HepG2 (cell line): Measurements from ENCODE around the gene CERS5. TPM values are rescaled to one million over a fixed set of nuclear protein-coding genes. Genes with fewer than 3 reads are reported as not detected.

Source experiments
- ATAC-seq: fragments of 200-7000 bp; cut with Tn5 transposase; 3 replicates; pipeline ENCODE4 v1.9.1; 2020; ENCODE audit warnings: mild to moderate bottlenecking, moderate library complexity
- BruUV-seq: library from RNA; stranded (reverse); fragments of 400-500 nt; replicated peaks from 2 replicates; lab custom pipeline; 2021; lab: Mats Ljungman, UMichigan
- CTCF ChIA-PET: fragments of 300-600 bp; formaldehyde crosslinking; extraction: SDS; loops from one replicate; lab custom pipeline; 2021; ENCODE audit warnings: low total read pairs, inconsistent platforms, low intra/inter-chr PET ratio; lab: Yijun Ruan, JAX
- POLR2A ChIA-PET: fragments of 350-600 bp; sonication (Branson Sonifier 250); formaldehyde crosslinking; loops from one replicate; lab custom pipeline; 2020; ENCODE audit warnings: antibody characterized with exemption, inconsistent platforms; lab: Yijun Ruan, JAX
- DNase-seq: peaks from one replicate; pipeline ENCODE4 v3.0.0-alpha.2; 2015; ENCODE audit warnings: low spot score
- FAIRE-seq: peaks from 3 replicates; lab custom pipeline; 2011; peaks lifted over from hg19 to GRCh38; lab: Jason Lieb, UNC
- H2AFZ ChIP-seq: one replicate; pipeline ENCODE4 v1.6.1; 2011; ENCODE audit warnings: low read length, inconsistent platforms
- H3K27ac ChIP-seq: fragments of 300-600 bp; 3 replicates; pipeline ENCODE4 v1.8.0; 2011; ENCODE audit warnings: mixed run types, mild to moderate bottlenecking, mixed read lengths, low read length, inconsistent platforms; ENCODE audit not compliant: insufficient read depth; ENCODE audit errors: extremely low read length
- H3K27me3 ChIP-seq, 2 experiments: fragments of 200-600 bp in 1 of 2; 2 replicates in 1 of 2; 3 replicates in 1 of 2; pipeline versions ENCODE4 v1.6.0 to v1.8.0; 2011; ENCODE audit warnings: low read length in 2 of 2, mild to moderate bottlenecking in 2 of 2, moderate library complexity in 2 of 2, inconsistent platforms in 1 of 2; ENCODE audit not compliant: insufficient read depth in 2 of 2, control insufficient read depth in 1 of 2
- H3K36me3 ChIP-seq, 2 experiments: fragments of 200-600 bp in 1 of 2; replicated peaks in 1 of 2; 2 replicates in 1 of 2; 3 replicates in 1 of 2; pipeline versions ENCODE4 v1.5.1 to v1.8.0; 2011; ENCODE audit warnings: low read length in 2 of 2, inconsistent platforms in 1 of 2; ENCODE audit not compliant: insufficient read depth in 2 of 2, control insufficient read depth in 1 of 2
- H3K4me1 ChIP-seq: 2 replicates; pipeline ENCODE4 v1.5.1; 2012; ENCODE audit warnings: low read length, inconsistent platforms; ENCODE audit not compliant: insufficient read depth
- H3K4me2 ChIP-seq: 2 replicates; pipeline ENCODE4 v1.6.0; 2011; ENCODE audit warnings: low read depth, low read length, inconsistent platforms
- H3K4me3 ChIP-seq, 3 experiments: fragments of 200-600 bp in 1 of 3; sonication (generic), shearing (Covaris generic) in 1 of 3; replicated peaks in 1 of 3; 2 replicates each; pipeline ENCODE4 v1.5.1; 2011 to 2016; ENCODE audit warnings: low read length in 3 of 3, inconsistent platforms in 2 of 3, low read depth in 2 of 3, mild to moderate bottlenecking in 2 of 3, control low read depth in 1 of 3, mixed read lengths in 1 of 3; ENCODE audit not compliant: insufficient read depth in 1 of 3
- H3K79me2 ChIP-seq: one replicate; pipeline ENCODE4 v1.6.1; 2011; ENCODE audit warnings: low read length, inconsistent platforms; ENCODE audit not compliant: insufficient read depth
- H3K9ac ChIP-seq: 2 replicates; pipeline ENCODE4 v1.6.0; 2011; ENCODE audit warnings: mild to moderate bottlenecking, low read depth, low read length, inconsistent platforms; ENCODE audit not compliant: insufficient read depth
- H3K9me3 ChIP-seq: 2 replicates; pipeline ENCODE4 v1.5.1; 2012; ENCODE audit warnings: mild to moderate bottlenecking, low read length
- H4K20me1 ChIP-seq: 2 replicates; pipeline ENCODE4 v1.6.0; 2011; ENCODE audit warnings: inconsistent platforms, mild to moderate bottlenecking, low read length, moderate library complexity; ENCODE audit not compliant: insufficient read depth
- ARHGAP35 ChIP-seq: sonication (generic); formaldehyde crosslinking; IDR thresholded peaks from 2 replicates; pipeline ENCODE4 v1.9.0; 2022; ENCODE audit warnings: mild to moderate bottlenecking, inconsistent platforms, moderate library complexity, missing genetic modification reagents, borderline replicate concordance
- HNF4A ChIP-seq: sonication (generic); formaldehyde crosslinking; IDR thresholded peaks from 2 replicates; pipeline ENCODE4 v1.4.0; 2020; ENCODE audit warnings: missing genetic modification reagents
- HNRNPL ChIP-seq: fragments of 200-400 bp; formaldehyde crosslinking; IDR thresholded peaks from 2 replicates; pipeline ENCODE4 v1.6.1; 2017; ENCODE audit warnings: mild to moderate bottlenecking, low read depth, low read length
- NCOA1 ChIP-seq: sonication (generic); formaldehyde crosslinking; IDR thresholded peaks from 2 replicates; pipeline ENCODE4 v1.9.0; 2021; ENCODE audit warnings: missing genetic modification reagents
- POLR2A ChIP-seq, 2 experiments: IDR thresholded peaks; 2 replicates each; pipeline ENCODE4 v1.6.1; 2011; ENCODE audit warnings: low read depth in 2 of 2, low read length in 2 of 2, mild to moderate bottlenecking in 1 of 2, moderate library complexity in 1 of 2; ENCODE audit not compliant: insufficient read depth in 1 of 2
- SIN3B ChIP-seq: fragments of 150-350 bp; IDR thresholded peaks from 2 replicates; pipeline ENCODE4 v1.6.1; 2014; ENCODE audit warnings: low read length
- SP1 ChIP-seq, 2 experiments: fragments of 450-650 bp in 1 of 2; sonication (generic) in 1 of 2; formaldehyde crosslinking in 1 of 2; IDR thresholded peaks; 2 replicates each; pipeline versions ENCODE4 v1.4.0 to v1.6.1; 2016 to 2020; ENCODE audit warnings: missing genetic modification reagents in 1 of 2
- TEAD3 ChIP-seq: optimal IDR thresholded peaks from 2 replicates; pipeline ENCODE3; 2016; ENCODE audit warnings: borderline replicate concordance
- YEATS4 ChIP-seq: sonication (generic); formaldehyde crosslinking; IDR thresholded peaks from 2 replicates; pipeline ENCODE4 v1.4.0; 2020; ENCODE audit warnings: missing genetic modification reagents, borderline replicate concordance
- ZFY ChIP-seq: sonication (generic); formaldehyde crosslinking; IDR thresholded peaks from 2 replicates; pipeline ENCODE4 v1.4.0; 2020; ENCODE audit warnings: missing genetic modification reagents
- ZNF468 ChIP-seq: sonication (generic); formaldehyde crosslinking; IDR thresholded peaks from 2 replicates; pipeline ENCODE4 v1.8.0; 2022; ENCODE audit warnings: mild to moderate bottlenecking, moderate library complexity, missing genetic modification reagents
- ZNF792 ChIP-seq: IDR thresholded peaks from 2 replicates; pipeline ENCODE4 v1.6.1; 2016
- WGBS: methylation state at CpG from one replicate; pipeline ENCODE4 v1.1.6; 2017; ENCODE audit warnings: low lambda C conversion rate; 5-methylcytosine and 5-hydroxymethylcytosine counted together
- in situ Hi-C: cut with HindIII; loops from 2 replicates; pipeline ENCODE4 v1.10.0; 2017; ENCODE audit warnings: low pct_unique_long_range_greater_than_20kb; ENCODE audit not compliant: extremely low pct_ligation_motif_present
- intact Hi-C: fragments of 100-400 bp; cut with micrococcal nuclease; formaldehyde crosslinking; loops from one replicate; pipeline ENCODE4 v1.10.0; 2022; ENCODE audit not compliant: unreplicated experiment
- polyA plus RNA-seq, 8 experiments: library from polyadenylated mRNA; depleted of rRNA in 3 of 8; stranded (reverse) in 7 of 8; unstranded in 1 of 8; fragments of >200 nt; fragmentation: Illumina TruSeq in 4 of 8; extraction: Trizol in 4 of 8; gene quantifications; 2 replicates each; pipeline versions ENCODE4 v1.2.1 to v1.2.3, GENCODE V29; 2011 to 2016; ENCODE audit warnings: low read depth in 4 of 8, missing spikeins in 1 of 8, mixed read lengths in 1 of 8; ENCODE audit not compliant: insufficient read depth in 1 of 8
- total RNA-seq, 5 experiments: library from RNA; depleted of rRNA; stranded (reverse); fragments of >200 nt; fragmentation: Illumina TruSeq; extraction: Trizol; gene quantifications; 2 replicates each; pipeline ENCODE4 v1.2.3, GENCODE V29; 2016; ENCODE audit warnings: low read depth in 1 of 5
- TF ChIP-seq, protein P1 (sequence below): IDR thresholded peaks from 2 replicates; pipeline ENCODE4 v1.4.0; 2020; ENCODE audit warnings: mild to moderate bottlenecking, missing genetic modification reagents
- TF ChIP-seq, protein P2 (sequence below): sonication (generic); formaldehyde crosslinking; conservative IDR thresholded peaks from 2 replicates; pipeline ENCODE4 v1.8.1; 2023; ENCODE audit warnings: missing genetic modification reagents
- TF ChIP-seq, protein P3 (sequence below): sonication (generic); formaldehyde crosslinking; IDR thresholded peaks from 2 replicates; pipeline ENCODE4 v1.5.1; 2020; ENCODE audit warnings: mild to moderate bottlenecking, missing genetic modification reagents, moderate library complexity

The CERS5 gene
- total and polyA plus RNA-seq, 2 of the 13 experiments (the other 11 are each of a cell fraction or from before 2014, with no cell fraction given) = 22.3 to 48.8 TPM

DNA sequence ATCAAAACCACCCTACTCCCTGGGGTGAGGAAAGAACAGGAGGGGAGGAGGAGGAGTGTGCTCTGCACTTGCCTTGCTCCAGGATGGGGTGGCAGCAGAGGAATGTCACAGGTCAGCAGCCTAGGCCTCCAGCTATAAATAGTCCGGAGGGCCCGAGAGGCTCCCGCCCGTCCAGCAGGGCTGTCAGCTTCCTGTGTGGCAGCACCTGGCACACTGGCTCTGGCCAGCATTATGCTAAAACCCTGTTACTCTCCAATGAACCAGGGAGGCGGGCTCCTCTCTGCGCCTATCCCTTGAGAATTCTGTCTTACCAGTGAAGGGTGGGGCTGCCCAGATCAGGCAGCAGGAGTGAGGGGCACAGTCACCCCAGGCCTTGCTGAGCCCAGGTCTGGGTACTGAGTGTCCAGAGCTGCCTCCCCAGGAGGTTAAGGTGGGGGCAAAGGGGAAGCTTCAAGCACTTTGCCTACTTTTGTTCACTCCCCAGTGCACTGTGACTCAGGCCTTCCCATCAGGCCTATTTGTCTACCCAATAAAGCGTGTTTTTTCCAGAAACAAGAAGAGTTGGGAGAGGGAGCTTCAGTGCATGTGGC is 56.3 kb downstream of the CERS5 start:
- in situ Hi-C loops (no loop called here), intact Hi-C loops (loop anchor here (1.0 to 2.0 kb wide), 3 partner anchors 10 to 36 kb away; partner anchors contain the start of gene SMARCD1)
- no TSS peak for BruUV-seq
- WGBS = 14% methylated on average over 3 of the region's 7 CpGs
- DNase-seq (peak; percentile 77), FAIRE-seq (peak; percentile 30), ATAC-seq (peak; percentile 62)
- CTCF ChIA-PET = interaction anchor here (1.3 to 1.5 kb wide), 2 partner anchors 22 to 36 kb away, joined by 4 to 7 read pairs; no protein-coding TSS in a partner anchor
- H3K27me3 ChIP-seq = no peaks in the 10 kb centered on the region; a peak in 1 of 5 replicates
- H3K4me3 ChIP-seq = peak overlapping the region; percentile 50 to 72 (median 51); a peak in 5 of 6 replicates
- peak overlapping the region; percentile 69 for H3K9ac ChIP-seq
- peak overlapping the region; percentile 59 for H2AFZ ChIP-seq
- H3K4me2 ChIP-seq = peak overlapping the region; percentile 95
- H3K9me3 ChIP-seq = no peaks in the 10 kb centered on the region
- H4K20me1 ChIP-seq = no peaks in the 10 kb centered on the region
- H3K4me1 ChIP-seq = peaks cover 60% of the 10 kb centered on the region
- peaks cover 16% of the 10 kb centered on the region for H3K79me2 ChIP-seq
- POLR2A ChIA-PET = interaction anchor here (0.8 to 7.6 kb wide), 18 partner anchors 9 to 980 kb away, joined by 3 to 265 read pairs (median 4); partner anchors contain the start of genes CERS5, GPD1, LIMA1 and NCKAP5L
- peak overlapping the region; percentile 95 for H3K27ac ChIP-seq
- peaks cover 0 to 1% of the 10 kb centered on the region in 2 experiments; a peak in 1 of 5 replicates for H3K36me3 ChIP-seq
- TF ChIP-seq ZFY (CRISPR knock-in tag) (peak; percentile 62), YEATS4 (CRISPR knock-in tag) (0 out of 2 replicates have a peak, but pooled peaks have one; percentile 52), NCOA1 (CRISPR knock-in tag) (no peak), HNRNPL (peak; percentile 92), ZNF468 (CRISPR knock-in tag) (no peak), ARHGAP35 (no peak; the same call in 1 of the 2 replicates), HNF4A (0 out of 2 replicates have a peak, but pooled peaks have one; percentile 1), SIN3B (no peak), ZNF792 (CRISPR knock-in tag) (peak; percentile 60; the same call in 1 of the 2 replicates), TEAD3 (CRISPR knock-in tag) (peak; percentile 85), SP1 (IDR thresholded peaks at IDR 0.05) (no peak), SP1 (CRISPR knock-in tag; IDR thresholded peaks at IDR 0.05) (peak; percentile 28; the same call in 1 of the 2 replicates), POLR2A (IDR thresholded peaks at IDR 0.05; ENCODE audit: insufficient read depth in 1 of 2, low read depth in 2 of 2, low read length in 2 of 2) (peak in 1 of 2 experiments; percentile 62; a peak in 2 of 4 replicates)
- TF ChIP-seq, protein P1, sequence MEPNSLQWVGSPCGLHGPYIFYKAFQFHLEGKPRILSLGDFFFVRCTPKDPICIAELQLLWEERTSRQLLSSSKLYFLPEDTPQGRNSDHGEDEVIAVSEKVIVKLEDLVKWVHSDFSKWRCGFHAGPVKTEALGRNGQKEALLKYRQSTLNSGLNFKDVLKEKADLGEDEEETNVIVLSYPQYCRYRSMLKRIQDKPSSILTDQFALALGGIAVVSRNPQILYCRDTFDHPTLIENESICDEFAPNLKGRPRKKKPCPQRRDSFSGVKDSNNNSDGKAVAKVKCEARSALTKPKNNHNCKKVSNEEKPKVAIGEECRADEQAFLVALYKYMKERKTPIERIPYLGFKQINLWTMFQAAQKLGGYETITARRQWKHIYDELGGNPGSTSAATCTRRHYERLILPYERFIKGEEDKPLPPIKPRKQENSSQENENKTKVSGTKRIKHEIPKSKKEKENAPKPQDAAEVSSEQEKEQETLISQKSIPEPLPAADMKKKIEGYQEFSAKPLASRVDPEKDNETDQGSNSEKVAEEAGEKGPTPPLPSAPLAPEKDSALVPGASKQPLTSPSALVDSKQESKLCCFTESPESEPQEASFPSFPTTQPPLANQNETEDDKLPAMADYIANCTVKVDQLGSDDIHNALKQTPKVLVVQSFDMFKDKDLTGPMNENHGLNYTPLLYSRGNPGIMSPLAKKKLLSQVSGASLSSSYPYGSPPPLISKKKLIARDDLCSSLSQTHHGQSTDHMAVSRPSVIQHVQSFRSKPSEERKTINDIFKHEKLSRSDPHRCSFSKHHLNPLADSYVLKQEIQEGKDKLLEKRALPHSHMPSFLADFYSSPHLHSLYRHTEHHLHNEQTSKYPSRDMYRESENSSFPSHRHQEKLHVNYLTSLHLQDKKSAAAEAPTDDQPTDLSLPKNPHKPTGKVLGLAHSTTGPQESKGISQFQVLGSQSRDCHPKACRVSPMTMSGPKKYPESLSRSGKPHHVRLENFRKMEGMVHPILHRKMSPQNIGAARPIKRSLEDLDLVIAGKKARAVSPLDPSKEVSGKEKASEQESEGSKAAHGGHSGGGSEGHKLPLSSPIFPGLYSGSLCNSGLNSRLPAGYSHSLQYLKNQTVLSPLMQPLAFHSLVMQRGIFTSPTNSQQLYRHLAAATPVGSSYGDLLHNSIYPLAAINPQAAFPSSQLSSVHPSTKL (CRISPR knock-in tag) = 0 out of 2 replicates have a peak, but pooled peaks have one; percentile 2
- TF ChIP-seq, protein P2, sequence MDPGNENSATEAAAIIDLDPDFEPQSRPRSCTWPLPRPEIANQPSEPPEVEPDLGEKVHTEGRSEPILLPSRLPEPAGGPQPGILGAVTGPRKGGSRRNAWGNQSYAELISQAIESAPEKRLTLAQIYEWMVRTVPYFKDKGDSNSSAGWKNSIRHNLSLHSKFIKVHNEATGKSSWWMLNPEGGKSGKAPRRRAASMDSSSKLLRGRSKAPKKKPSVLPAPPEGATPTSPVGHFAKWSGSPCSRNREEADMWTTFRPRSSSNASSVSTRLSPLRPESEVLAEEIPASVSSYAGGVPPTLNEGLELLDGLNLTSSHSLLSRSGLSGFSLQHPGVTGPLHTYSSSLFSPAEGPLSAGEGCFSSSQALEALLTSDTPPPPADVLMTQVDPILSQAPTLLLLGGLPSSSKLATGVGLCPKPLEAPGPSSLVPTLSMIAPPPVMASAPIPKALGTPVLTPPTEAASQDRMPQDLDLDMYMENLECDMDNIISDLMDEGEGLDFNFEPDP (CRISPR knock-in tag) = no peak
- TF ChIP-seq, protein P3, sequence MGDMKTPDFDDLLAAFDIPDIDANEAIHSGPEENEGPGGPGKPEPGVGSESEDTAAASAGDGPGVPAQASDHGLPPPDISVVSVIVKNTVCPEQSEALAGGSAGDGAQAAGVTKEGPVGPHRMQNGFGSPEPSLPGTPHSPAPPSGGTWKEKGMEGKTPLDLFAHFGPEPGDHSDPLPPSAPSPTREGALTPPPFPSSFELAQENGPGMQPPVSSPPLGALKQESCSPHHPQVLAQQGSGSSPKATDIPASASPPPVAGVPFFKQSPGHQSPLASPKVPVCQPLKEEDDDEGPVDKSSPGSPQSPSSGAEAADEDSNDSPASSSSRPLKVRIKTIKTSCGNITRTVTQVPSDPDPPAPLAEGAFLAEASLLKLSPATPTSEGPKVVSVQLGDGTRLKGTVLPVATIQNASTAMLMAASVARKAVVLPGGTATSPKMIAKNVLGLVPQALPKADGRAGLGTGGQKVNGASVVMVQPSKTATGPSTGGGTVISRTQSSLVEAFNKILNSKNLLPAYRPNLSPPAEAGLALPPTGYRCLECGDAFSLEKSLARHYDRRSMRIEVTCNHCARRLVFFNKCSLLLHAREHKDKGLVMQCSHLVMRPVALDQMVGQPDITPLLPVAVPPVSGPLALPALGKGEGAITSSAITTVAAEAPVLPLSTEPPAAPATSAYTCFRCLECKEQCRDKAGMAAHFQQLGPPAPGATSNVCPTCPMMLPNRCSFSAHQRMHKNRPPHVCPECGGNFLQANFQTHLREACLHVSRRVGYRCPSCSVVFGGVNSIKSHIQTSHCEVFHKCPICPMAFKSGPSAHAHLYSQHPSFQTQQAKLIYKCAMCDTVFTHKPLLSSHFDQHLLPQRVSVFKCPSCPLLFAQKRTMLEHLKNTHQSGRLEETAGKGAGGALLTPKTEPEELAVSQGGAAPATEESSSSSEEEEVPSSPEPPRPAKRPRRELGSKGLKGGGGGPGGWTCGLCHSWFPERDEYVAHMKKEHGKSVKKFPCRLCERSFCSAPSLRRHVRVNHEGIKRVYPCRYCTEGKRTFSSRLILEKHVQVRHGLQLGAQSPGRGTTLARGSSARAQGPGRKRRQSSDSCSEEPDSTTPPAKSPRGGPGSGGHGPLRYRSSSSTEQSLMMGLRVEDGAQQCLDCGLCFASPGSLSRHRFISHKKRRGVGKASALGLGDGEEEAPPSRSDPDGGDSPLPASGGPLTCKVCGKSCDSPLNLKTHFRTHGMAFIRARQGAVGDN = peak; percentile 70
